Activated naive CD4-positive, alpha-beta T cell treated with anti-CD3 and anti-CD28 coated beads for 36 hours (primary cell): ENCODE data around the gene DPP6. TPM values are rescaled to one million over a fixed set of nuclear protein-coding genes. Genes with fewer than 3 reads are reported as not detected.

Source experiments
- CTCF ChIA-PET: fragments of 350-600 bp; sonication (Branson Sonifier 250); formaldehyde crosslinking; loops from one replicate; lab custom pipeline; 2021; ENCODE audit warnings: antibody characterized with exemption; lab: Charles Lee
- DNase-seq: peaks from one replicate; pipeline ENCODE4 v3.0.0-alpha.2; 2020
- H3K27ac Mint-ChIP-seq: one replicate; pipeline ENCODE4 v1.8.0; 2021; ENCODE audit warnings: mild to moderate bottlenecking, mixed read lengths
- H3K27me3 Mint-ChIP-seq: one replicate; pipeline ENCODE4 v1.8.0; 2021; ENCODE audit warnings: low read depth, mixed read lengths
- H3K36me3 Mint-ChIP-seq: one replicate; pipeline ENCODE4 v1.8.0; 2021; ENCODE audit warnings: low read depth, mixed read lengths
- H3K4me1 Mint-ChIP-seq: one replicate; pipeline ENCODE4 v1.8.0; 2021; ENCODE audit warnings: low read depth, mixed read lengths
- H3K4me3 Mint-ChIP-seq: one replicate; pipeline ENCODE4 v1.8.0; 2021; ENCODE audit warnings: mild to moderate bottlenecking, moderate library complexity, mixed read lengths
- H3K9me3 Mint-ChIP-seq: one replicate; pipeline ENCODE4 v1.8.0; 2021; ENCODE audit warnings: mixed read lengths
- intact Hi-C: fragments of 100-400 bp; cut with micrococcal nuclease; formaldehyde crosslinking; loops from one replicate; pipeline ENCODE4 v1.15.1; 2023
- total RNA-seq, 2 experiments: library from RNA; stranded (reverse); gene quantifications; one replicate each; pipeline ENCODE4 v1.2.3, GENCODE V29; 2021

Gene DPP6
- total RNA-seq, 2 experiments from 2014 or later = not detected

- CTCF ChIA-PET = no interaction called here
- Mint-ChIP-seq H3K27ac (no peak overlapping the region), H3K27me3 (no peaks in the 10 kb centered on the region), H3K4me1 (no peaks in the 10 kb centered on the region), H3K4me3 (no peak overlapping the region), H3K9me3 (no peaks in the 10 kb centered on the region), H3K36me3 (no peaks in the 10 kb centered on the region)
- intact Hi-C loops = no loop called here
- no peak for DNase-seq
Measured at GRCh38 chr7:154568346-154568745, 516.1 kb downstream of the DPP6 start.

- intact Hi-C loops = no loop called here
- DNase-seq = no peak
- Mint-ChIP-seq H3K27me3 (no peaks in the 10 kb centered on the region), H3K27ac (no peak overlapping the region), H3K4me3 (no peak overlapping the region), H3K9me3 (no peaks in the 10 kb centered on the region), H3K36me3 (no peaks in the 10 kb centered on the region), H3K4me1 (no peaks in the 10 kb centered on the region)
- CTCF ChIA-PET = no interaction called here
Measured at GRCh38 chr7:154569916-154570315, 517.7 kb downstream of the DPP6 start.

- CTCF ChIA-PET = no interaction called here
- intact Hi-C loops = no loop called here
- Mint-ChIP-seq H3K9me3 (peaks cover 2% of the 10 kb centered on the region), H3K4me1 (no peaks in the 10 kb centered on the region), H3K27me3 (no peaks in the 10 kb centered on the region), H3K27ac (no peak overlapping the region), H3K4me3 (no peak overlapping the region), H3K36me3 (no peaks in the 10 kb centered on the region)
- DNase-seq = no peak
Measured at GRCh38 chr7:154571772-154572171, 519.6 kb downstream of the DPP6 start.

GRCh38 chr7:154574235-154574634, 522.0 kb downstream of the DPP6 start:
- DNase-seq = no peak
- H3K27ac Mint-ChIP-seq = no peak overlapping the region
- H3K4me1 Mint-ChIP-seq = no peaks in the 10 kb centered on the region
- H3K9me3 Mint-ChIP-seq = peaks cover 3% of the 10 kb centered on the region
- no peaks in the 10 kb centered on the region for H3K36me3 Mint-ChIP-seq
- H3K27me3 Mint-ChIP-seq = no peaks in the 10 kb centered on the region
- no peak overlapping the region for H3K4me3 Mint-ChIP-seq
- CTCF ChIA-PET = no interaction called here
- intact Hi-C loops = no loop called here

GRCh38 chr7:154575497-154575896, 523.3 kb downstream of the DPP6 start:
- CTCF ChIA-PET = no interaction called here
- no peak for DNase-seq
- Mint-ChIP-seq H3K4me3 (no peak overlapping the region), H3K27me3 (no peaks in the 10 kb centered on the region), H3K36me3 (no peaks in the 10 kb centered on the region), H3K9me3 (peaks cover 3% of the 10 kb centered on the region), H3K27ac (no peak overlapping the region), H3K4me1 (no peaks in the 10 kb centered on the region)
- intact Hi-C loops = no loop called here

GRCh38 chr7:154576604-154577003, 524.4 kb downstream of the DPP6 start:
- Mint-ChIP-seq H3K4me3 (no peak overlapping the region), H3K27ac (no peak overlapping the region), H3K36me3 (no peaks in the 10 kb centered on the region), H3K4me1 (no peaks in the 10 kb centered on the region), H3K9me3 (peaks cover 5% of the 10 kb centered on the region), H3K27me3 (no peaks in the 10 kb centered on the region)
- CTCF ChIA-PET = no interaction called here
- no peak for DNase-seq
- intact Hi-C loops = no loop called here

GRCh38 chr7:154577141-154577873, 525.1 kb downstream of the DPP6 start:
- no peaks in the 10 kb centered on the region for H3K4me1 Mint-ChIP-seq
- H3K27ac Mint-ChIP-seq = no peak overlapping the region
- intact Hi-C loops = no loop called here
- no peak for DNase-seq
- CTCF ChIA-PET = no interaction called here
- H3K36me3 Mint-ChIP-seq = no peaks in the 10 kb centered on the region
- H3K27me3 Mint-ChIP-seq = no peaks in the 10 kb centered on the region
- H3K9me3 Mint-ChIP-seq = peaks cover 5% of the 10 kb centered on the region
- H3K4me3 Mint-ChIP-seq = no peak overlapping the region

GRCh38 chr7:154578336-154578735, 526.1 kb downstream of the DPP6 start:
- intact Hi-C loops = no loop called here
- CTCF ChIA-PET = no interaction called here
- Mint-ChIP-seq H3K4me3 (no peak overlapping the region), H3K27ac (no peak overlapping the region), H3K36me3 (no peaks in the 10 kb centered on the region), H3K4me1 (no peaks in the 10 kb centered on the region), H3K9me3 (peaks cover 5% of the 10 kb centered on the region), H3K27me3 (no peaks in the 10 kb centered on the region)
- no peak for DNase-seq

GRCh38 chr7:154579711-154580110, 527.5 kb downstream of the DPP6 start:
- no peak for DNase-seq
- Mint-ChIP-seq H3K4me1 (no peaks in the 10 kb centered on the region), H3K36me3 (no peaks in the 10 kb centered on the region), H3K4me3 (no peak overlapping the region), H3K27me3 (no peaks in the 10 kb centered on the region), H3K27ac (no peak overlapping the region), H3K9me3 (peaks cover 5% of the 10 kb centered on the region)
- CTCF ChIA-PET = no interaction called here
- intact Hi-C loops = no loop called here

GRCh38 chr7:154581251-154581890, 529.2 kb downstream of the DPP6 start:
- Mint-ChIP-seq H3K36me3 (no peaks in the 10 kb centered on the region), H3K9me3 (peaks cover 5% of the 10 kb centered on the region), H3K27me3 (no peaks in the 10 kb centered on the region), H3K4me1 (no peaks in the 10 kb centered on the region), H3K4me3 (no peak overlapping the region), H3K27ac (no peak overlapping the region)
- DNase-seq = no peak
- CTCF ChIA-PET = interaction anchor here (0.6 kb wide), 1 partner anchor 69 kb away, joined by 3 read pairs; no protein-coding TSS in a partner anchor
- intact Hi-C loops = no loop called here

GRCh38 chr7:154583454-154583853, 531.3 kb downstream of the DPP6 start:
- no peak for DNase-seq
- intact Hi-C loops = no loop called here
- CTCF ChIA-PET = no interaction called here
- Mint-ChIP-seq H3K4me1 (no peaks in the 10 kb centered on the region), H3K36me3 (no peaks in the 10 kb centered on the region), H3K27me3 (no peaks in the 10 kb centered on the region), H3K4me3 (no peak overlapping the region), H3K27ac (no peak overlapping the region), H3K9me3 (peaks cover 3% of the 10 kb centered on the region)

GRCh38 chr7:154584352-154585252, 532.4 kb downstream of the DPP6 start:
- CTCF ChIA-PET = interaction anchor here (0.6 kb wide), 1 partner anchor 14 kb away, joined by 3 read pairs; no protein-coding TSS in a partner anchor
- H3K36me3 Mint-ChIP-seq = no peaks in the 10 kb centered on the region
- no peaks in the 10 kb centered on the region for H3K27me3 Mint-ChIP-seq
- no peak overlapping the region for H3K27ac Mint-ChIP-seq
- H3K4me1 Mint-ChIP-seq = no peaks in the 10 kb centered on the region
- no peak overlapping the region for H3K4me3 Mint-ChIP-seq
- no peak for DNase-seq
- intact Hi-C loops = no loop called here
- peaks cover 3% of the 10 kb centered on the region for H3K9me3 Mint-ChIP-seq
